Stimulated activated CD8-positive, alpha-beta memory T cell treated with anti-CD3 and anti-CD28 coated beads, Interleukin-15, amount 100 ng/mL, for 1 hour (primary cell): ENCODE measurements around the gene BCL7C.
"Not testable (repeated sequence)": the region's sequence is repeated elsewhere in the genome, so short reads cannot be mapped to it uniquely, and the experiment has no call there.

Experiments
- DNase-seq: peaks from one replicate; pipeline ENCODE4 v3.0.0-alpha.2; 2020; ENCODE audit warnings: low read depth

Gene BCL7C

DNA sequence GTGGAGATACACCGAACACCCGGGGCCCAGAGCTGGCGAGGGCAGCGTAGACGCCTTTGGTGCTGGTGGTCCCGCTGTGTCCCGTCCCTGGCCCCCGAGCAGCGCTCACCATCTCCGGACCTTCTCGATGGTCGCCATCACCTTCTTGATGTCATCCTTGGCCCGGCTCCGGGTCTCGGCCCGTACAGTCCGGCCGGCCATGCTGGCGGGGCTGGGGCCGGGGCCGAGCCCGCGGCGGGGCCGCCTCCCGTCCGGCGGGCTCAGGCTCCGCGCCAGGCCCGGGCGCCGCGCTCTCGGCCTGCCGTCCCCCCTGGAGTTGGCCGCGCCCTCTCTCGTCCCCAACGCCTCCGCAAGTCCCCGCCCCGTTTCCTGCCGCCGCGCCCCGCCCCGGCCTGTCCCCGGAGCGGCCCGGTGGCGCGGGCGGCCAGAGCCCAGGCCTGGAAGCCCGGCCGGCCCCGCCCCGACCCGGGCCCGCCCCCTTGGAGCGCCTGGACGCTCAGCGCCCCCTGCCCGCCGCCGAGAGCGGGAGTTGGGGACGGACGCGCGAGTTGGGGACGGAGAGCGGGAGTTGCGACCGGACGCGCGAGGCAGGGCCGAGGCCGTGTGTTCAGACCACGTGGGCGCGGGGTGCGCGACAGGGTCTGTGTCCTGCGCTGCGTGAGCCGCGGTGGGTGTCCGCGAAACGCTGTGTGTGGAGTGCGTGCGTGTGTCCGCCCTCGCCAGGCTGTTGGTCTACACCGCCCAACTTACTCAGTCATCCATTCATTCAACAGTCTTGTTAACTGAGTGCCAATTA lies at the start of gene BCL7C:
TSS of gene BCL7C (minus strand) at position 334 of the 796 bp plus-strand sequence. CDS start at position 201, 133 bp downstream.
- DNase-seq, result peak; percentile 58

DNA sequence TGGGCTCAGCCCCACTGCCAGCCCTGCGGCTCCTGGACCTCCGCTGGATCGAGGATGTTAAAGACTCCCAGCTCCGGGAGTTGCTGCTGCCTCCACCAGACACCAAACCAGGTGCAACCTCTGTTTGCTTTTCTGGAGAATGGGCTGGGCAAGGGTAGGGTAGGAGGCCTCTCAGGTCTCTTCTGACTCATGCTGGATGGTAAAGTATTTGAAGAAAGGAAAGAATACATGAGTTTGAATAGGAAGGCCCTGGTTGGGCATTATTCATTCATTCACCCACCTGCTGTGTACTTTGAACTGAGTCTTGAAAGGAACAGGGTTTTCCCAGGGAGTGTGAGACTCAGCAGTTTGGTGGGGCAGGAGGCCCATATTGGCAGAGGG lies 48.5 kb upstream of the BCL7C start:
- DNase-seq, result no peak

DNA sequence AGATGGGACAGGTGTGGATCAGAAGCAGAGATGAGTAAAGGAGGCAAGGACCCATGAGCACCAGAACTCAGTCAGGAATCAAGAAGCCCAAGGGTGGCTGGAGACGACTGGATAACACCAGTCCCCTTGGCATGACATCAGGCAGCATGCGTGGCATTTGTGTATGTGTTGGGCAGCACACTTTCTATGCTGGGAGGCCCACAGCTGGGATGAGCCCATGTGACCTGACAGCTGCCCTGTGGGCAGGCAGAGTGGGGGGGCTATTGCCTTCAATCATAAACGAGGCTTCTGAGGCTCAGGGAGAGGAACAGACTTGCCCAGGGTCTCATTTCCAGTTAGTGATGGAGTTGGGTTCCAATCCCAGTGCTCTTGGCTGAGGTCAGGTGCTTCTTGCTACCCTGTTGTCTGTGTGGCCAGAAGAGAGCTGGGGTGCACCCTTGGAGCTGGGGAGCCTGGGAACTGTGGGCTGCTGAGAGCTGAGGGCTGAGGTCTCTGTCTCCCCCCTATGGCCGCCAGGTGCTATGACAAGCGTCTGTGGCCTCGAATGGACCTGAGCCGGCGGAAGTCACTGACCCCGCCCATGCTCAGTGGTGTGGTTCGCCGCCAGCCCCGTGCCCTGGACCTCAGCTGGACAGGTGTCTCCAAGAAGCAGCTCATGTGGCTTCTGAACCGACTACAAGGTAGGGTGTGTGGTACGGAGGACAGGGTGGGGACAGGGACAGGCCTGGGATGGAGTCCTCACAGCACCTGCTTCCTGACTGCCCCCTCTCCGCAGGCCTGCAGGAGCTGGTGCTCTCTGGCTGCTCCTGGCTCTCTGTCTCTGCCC lies 47.9 kb upstream of the BCL7C start:
- peak; percentile 31 for DNase-seq

DNA sequence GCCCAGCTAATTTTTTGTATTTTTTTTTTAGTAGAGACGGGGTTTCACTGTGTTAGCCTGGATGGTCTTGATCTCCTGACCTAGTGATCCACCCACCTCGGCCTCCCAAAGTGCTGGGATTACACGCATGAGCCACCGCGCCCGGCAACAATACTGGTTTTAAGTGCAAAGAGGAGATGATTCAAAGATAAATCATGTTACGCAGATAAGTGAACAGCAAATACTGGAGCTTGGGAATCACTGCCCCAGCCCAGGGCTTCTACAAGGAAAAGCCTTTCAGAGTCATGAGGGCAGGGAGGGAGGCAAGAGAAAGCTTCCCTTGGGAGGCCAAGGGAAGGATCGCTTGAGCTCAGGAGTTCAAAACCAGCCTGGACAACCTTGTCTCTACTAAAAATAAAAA lies 45.7 kb upstream of the BCL7C start:
- DNase-seq, result not testable (repeated sequence)

DNA sequence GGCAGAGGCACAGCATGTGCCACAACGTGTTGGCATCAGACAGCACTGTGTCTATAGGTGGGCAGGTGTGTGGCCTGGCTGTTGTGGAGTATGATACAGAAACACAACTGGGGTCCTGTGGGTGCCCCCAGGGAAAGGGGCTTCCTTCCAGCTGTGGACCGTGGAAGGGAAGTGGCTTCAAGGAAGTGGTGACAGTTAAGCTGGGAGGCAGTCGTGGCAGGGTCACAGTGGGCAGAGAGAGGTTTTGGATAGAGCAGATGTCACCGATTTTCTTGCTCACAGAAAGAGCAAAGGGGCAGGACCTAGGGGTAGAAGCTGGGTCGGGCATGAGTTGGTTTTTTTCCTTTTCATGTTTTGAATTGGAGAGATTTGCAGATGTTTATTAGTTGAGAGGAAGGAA lies 43.8 kb upstream of the BCL7C start:
- no peak for DNase-seq

DNA sequence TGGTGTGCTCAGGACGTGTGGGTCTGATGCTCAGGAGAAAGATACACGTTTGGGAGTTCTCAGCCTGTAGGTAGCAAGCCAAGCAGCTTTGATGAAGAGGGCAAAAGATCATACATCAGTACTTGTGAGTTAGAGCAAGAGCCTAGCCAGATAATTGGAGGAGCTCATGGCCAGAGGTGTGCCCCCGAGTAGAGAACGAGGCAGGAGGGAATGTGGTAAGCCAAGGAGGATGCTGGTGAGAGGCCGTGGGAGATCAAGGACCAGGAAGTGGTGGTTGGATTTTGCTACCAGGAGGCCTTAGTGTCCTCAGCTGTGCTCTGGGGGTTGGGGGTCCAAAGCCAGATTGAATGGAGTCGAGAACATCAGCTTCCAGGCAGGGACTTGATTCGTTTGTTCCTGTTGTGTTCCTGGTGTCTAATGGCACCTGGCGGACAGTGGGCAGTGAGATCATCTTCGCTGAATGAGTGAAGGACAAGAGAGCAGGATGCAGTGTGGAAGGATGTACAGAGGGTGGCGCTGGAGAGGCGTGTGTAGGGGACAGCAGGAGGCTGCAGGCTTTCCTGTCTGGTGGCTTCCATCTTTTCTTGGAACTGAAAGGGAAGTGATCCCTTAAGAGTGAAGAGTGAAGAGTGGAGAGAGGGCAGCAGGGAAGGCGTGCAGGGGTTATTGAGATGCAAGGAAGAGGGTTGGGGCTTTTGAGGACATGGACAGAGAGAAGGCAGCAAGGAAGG lies 41.1 kb upstream of the BCL7C start:
- DNase-seq, result no peak

DNA sequence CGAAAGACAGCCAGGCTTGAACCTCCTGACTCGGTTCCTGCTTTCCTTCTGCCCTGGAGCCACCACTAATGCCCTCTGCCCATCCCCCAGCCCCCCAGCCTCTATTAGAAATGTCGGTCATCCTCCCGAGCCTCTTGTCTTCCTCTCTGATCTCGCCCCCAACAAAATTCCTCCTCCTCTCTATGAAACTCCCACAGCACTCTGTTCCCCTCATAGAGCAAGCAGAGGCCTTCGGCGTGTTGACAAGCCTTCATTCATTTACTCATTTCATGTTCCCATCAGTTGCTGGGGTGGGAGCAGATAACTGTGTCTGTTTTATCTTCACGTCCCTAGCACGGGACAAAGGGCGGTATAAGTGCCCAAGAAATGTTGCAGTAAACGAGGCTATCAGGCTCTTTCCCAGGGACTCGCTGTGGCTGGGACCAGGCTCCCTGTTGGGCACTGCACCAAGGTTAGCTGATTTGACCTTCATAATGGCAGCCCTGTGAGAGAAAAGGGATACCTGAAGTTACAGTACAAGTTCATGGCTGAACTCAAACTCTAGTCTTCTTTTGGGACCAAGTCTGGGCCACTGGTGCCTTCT lies 37.3 kb upstream of the BCL7C start:
- DNase-seq, result no peak

DNA sequence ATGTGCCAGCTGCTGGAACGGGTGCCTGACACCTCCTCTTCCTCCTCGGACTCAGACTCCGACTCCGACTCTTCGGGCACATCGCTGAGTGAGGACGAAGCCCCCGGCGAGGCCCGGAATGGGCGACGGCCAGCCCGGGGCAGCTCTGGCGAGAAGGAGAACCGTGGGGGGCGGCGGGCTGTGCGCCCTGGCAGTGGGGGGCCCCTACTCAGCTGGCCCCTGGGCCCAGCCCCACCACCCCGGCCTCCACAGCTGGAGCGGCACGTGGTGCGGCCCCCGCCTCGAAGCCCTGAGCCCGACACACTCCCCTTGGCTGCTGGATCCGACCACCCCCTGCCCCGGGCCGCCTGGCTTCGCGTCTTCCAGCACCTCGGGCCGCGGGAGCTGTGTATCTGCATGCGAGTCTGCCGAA lies 36.3 kb upstream of the BCL7C start:
- no peak for DNase-seq

DNA sequence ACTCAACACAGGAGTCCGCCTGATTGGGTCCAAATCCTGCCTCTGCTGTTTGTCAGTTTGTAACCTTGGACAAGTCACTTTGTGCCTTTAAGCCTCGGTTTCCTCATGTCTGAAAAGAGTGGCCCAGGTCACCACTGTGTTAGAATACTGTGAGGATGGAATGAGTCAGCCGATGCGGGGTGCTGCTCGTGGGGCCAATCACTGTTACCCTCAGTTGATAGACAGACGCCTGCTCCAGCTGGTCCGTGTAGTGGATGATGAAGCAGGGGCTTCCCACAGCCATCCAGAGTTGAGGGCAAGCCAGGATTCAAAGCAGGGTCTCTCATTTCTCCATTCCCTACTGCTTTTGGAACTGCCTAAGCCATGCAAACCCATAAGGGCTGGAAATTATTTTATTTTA lies 35.3 kb upstream of the BCL7C start:
- no peak for DNase-seq

DNA sequence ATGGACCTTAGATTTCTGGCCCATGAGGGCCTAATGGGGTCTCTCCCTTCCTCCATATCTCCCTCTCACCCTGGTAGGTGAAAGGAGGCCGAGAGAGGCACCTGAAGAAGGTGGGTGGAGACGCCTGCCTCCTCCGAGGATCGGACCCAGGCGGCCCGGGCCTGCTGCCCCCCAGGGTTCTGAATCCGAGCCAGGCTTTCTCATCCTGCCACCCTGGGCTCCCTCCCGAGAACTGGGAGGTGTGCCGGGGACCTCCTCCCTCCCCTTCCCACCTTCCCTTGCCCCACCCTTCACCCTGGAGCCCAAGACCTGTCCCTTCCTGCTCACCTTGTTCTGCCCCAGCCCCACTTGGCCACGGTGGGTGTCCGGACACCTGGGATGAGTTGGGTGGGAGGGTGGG lies 34.5 kb upstream of the BCL7C start:
- no peak for DNase-seq

DNA sequence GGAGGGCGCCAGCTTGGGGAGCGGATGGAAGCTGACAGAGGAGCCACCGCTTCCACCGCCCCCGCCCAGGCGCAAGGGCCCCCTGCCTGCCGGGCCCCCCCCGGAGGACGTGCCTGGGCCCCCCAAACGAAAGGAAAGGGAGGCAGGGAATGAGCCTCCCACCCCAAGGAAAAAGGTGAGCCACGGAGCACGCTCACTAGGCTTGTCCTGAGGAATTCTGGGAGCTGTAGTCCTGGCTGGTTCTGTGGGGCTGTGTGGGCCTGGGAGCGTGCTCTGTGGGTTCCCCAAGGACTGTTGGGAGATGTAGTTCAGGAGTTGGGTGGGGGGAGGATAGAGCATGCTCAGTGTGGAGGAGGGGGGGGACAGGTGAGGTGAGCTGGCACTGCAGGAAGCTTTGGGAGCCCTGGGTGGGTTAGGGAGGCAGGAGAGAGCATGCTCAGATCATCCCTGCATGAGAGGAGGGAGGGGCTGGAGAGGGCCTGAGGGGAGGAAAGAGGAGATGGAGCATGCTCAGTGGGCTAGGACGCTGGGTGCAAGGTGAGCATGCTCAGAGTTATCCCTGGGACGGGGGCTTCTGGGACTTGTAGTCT lies 34.0 kb upstream of the BCL7C start:
- no peak for DNase-seq

DNA sequence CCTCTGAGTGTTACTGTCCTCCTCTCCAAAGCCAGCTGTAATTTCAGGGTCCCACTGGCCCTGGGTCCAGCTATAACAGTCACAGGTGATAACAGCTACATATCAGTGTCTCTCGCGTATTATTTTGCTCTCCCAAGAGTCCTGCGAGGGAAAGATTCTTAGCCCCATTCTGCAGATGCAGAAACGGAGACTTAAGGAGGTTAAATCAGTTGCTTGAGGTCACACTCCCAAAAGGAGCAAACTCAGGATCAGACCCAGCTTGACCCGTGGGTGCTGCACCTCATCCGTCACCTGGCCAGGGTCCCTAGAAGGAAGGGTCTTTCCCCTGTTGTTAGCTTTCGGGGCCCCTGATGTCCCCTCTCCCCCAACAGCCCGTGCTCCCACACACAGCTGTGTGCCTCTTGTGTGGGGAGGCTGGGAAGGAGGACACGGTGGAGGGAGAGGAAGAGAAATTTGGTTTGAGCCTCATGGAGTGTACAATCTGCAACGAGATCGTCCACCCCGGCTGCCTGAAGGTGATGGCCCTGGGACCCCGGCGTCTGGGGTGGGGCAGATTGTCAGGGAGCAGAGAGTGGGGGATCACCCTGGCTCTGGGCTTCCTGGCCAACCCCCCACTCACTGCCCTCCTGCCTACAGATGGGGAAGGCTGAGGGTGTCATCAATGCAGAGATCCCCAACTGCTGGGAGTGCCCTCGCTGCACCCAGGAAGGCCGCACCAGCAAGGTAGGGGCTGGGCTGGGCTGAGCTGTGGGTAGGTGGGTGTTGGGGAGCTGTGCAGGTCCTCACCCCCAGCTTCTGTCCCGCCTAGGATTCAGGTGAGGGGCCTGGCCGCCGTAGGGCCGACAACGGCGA lies 33.3 kb upstream of the BCL7C start:
- no peak for DNase-seq

DNA sequence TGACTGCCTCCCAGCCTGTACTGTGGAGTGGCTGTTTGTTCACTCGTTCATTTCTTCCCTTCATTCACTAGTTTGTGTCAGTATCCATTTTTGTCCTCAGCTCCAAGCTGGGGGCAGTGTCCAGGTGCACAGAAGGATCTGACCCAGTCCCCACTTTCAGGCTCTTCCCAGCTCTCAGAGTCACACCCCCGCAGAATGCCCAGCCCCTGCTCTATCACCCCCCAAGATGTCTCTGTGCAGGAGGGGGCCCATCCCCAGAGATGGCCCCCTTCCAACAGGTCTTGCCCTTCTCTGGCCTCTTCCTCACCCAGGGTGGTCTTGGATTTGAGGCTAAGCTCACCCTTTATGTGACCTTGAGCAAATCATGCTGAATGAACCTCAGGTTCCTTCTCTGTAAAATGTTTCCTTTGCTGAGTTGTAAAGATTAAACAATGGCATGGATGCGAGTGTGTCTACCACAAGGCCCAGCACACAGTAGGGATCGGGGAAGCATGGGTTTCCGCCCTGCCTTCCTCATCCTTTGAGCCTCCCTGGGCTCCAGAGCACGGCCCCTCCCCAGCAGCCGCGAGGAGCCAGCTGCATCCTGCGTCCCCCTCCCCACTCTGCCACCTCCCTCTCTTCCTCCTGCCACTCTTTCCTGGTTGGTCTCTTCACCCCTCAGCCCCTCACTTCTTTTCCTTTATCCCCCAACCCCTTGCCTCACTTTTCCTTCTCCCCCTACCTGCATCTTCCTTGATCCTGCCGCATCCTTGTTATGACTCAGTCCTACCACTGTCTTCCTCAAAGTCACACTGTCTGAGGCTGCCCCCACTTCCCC lies 32.3 kb upstream of the BCL7C start:
- DNase-seq, result no peak

DNA sequence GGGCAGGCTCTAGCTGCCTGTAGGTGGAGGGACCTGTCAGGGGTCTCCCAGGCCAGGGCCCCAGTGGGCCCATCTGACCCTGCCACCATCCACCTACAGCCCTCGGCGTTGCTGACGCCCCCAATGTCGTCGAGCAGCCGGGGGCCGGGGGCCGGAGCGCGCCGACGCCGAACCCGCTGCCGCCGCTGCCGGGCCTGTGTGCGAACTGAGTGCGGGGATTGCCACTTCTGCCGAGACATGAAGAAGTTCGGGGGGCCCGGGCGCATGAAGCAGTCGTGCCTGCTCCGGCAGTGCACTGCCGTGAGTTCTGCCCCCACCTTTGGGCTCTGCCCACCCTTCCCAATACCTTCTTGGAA lies 31.7 kb upstream of the BCL7C start:
- DNase-seq, result no peak

DNA sequence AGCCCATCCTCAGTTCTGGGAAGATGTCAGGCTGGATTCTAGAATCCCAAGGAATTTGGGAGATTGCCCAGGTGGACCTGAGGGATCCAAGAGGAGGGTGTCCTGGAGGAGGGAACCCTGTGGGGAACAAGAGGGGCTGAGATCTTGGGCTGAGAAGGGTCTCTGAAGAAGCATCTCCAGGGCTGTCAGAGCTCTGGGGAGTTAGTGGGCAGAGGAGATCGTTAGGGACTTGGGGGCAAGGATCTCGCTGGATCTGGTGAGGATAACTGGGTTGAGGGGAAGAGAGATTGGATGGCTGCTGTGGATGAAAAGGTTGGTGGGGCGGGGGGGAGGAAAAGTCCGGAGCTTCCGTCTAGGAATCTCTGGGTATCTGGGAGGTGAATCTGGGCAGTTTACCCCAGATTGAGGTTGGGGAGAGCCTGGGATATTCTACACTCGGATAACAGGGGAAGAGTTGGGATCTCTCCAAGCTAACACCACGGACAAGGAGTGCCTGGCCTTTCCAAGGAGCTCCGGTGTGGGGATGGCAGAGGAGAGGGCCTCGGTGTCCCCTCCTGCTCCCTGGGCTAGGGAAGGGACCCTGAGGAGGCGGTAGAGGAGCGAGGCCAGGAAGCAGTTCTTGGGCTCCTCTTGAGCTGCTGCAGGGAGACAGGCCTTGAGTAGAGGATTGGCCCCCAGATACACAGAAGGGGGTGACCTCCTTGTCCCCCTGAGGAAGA lies 31.2 kb upstream of the BCL7C start:
- DNase-seq, result no peak

DNA sequence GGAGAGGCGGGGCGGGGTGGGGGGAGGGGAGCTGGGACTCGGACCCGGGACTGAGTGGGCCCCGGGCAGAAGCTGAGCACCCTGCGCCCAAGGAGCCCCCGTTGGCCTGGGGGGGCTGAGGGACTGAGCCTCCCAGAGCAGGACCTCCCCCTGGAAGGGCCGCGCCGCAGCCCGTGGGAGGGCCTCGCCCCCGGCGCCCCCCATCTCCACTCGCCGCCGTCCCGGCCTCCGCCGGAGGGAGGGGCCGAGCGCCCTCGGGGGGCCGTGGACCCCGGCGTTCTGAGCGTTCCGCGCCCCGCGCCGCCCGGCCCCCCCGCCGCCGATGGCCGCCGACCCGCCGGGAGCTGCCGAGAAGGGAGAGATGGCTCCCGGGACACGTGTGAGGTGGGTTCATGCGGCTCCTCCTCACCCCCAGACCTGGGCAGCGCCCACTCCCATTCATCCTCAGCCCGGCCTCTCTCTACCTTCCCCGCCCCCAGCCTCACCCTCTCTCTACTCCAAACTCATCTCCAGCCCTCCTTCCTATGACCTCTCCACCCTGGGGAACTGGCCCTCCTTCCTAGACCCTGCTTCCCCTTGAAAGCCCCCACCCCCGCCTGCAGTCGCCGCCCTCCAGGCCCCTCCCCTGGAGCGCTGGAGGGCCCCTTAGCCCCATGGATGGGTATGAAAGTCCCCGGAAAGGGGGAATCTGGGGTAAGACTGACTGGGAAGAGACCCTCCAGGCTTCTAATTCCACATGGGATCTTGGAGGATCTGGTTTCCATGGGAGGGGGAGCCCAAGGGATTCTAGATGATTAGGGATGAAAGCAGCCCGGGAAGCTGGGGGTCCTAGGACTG lies 30.4 kb upstream of the BCL7C start:
- DNase-seq, result no peak

DNA sequence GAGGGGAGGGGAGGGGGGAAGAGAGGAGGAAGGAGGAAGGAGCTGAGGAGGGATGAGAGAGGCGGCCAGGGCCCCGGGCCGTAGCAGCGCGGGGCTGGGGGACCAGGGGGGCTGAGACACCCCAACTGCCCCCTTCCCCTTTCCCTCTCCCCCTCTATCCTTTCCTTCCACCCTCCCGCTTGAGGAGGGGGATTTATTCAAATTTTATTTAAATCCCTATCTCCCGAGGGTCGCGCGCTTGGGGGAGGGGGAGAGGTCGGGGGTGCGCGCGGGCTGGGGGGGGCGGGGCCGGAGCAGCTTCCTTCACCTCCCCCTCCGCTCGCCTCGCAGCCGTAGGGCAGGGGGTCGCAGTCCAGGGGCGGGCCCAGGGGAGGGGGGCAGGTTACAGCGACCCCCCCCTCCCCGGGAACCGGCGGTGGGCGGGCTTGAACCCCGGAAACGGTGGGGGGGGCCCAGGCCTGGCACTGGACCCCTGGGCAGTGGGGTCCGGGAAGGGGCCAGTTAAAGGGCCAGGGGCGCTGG lies 29.7 kb upstream of the BCL7C start, which contains the start of gene FBXL19:
TSS of gene FBXL19 (plus strand) at position 19 of the 522 bp plus-strand sequence. CDS start 2,183 bp downstream, outside the sequence.
- no peak for DNase-seq

DNA sequence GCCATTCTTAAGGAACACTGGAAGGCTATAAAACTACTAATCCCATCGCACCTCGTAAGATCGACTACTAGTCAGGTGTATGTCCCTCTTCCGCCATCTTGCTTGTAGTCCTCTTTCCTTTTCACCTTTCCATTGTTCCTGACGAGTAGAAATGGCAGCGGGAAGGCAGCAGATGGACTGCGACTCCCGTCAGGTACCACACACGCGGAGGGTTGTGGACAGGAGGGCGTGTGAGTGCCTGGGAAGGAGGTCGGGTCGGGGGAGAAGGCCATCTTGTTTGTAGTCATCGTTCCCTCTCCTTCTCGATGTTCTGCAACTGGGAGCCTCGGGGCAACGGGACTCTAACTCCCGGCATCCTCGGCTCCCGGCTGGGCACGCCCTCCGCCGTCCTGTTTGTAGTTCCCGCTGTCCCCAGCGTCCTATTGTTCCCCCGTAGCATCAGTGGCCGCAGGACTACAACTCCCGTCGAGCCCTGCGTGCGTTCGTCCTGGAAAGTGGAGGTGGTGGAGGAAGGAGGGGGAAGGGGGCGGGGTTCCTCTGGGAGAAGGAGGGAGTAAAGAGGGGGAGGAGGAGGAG lies 29.2 kb upstream of the BCL7C start:
- peak; percentile 89 for DNase-seq
